ENCODE data around the gene TENT4B.
"Not testable (repeated sequence)": the region's sequence is repeated elsewhere in the genome, so short reads cannot be mapped to it uniquely, and the experiment has no call there.

TENT4B gene

GRCh38 chr16:50167556-50167955 is 14.4 kb downstream of the TENT4B start:
- TF ChIP-seq CTCF (IDR thresholded peaks at IDR 0.05; ENCODE audit: low read depth, low read length), result no peak
- DNase-seq (ENCODE audit: extremely low read depth, low read depth), result no peak

- DNase-seq (ENCODE audit: extremely low read depth, low read depth), result no peak
- no peak for TF ChIP-seq CTCF (IDR thresholded peaks at IDR 0.05; ENCODE audit: low read depth, low read length)
These were observed 16.5 kb downstream of the TENT4B start for GRCh38 chr16:50169555-50170096.

GRCh38 chr16:50171773-50172172 is 18.7 kb downstream of the TENT4B start:
- not testable (repeated sequence) for DNase-seq (ENCODE audit: extremely low read depth, low read depth)

- no peak for DNase-seq (ENCODE audit: extremely low read depth, low read depth)
- no peak for TF ChIP-seq CTCF (IDR thresholded peaks at IDR 0.05; ENCODE audit: low read depth, low read length)
These were observed 19.3 kb downstream of the TENT4B start for GRCh38 chr16:50172195-50172922.

- TF ChIP-seq CTCF (IDR thresholded peaks at IDR 0.05; ENCODE audit: low read depth, low read length), result no peak
- DNase-seq (ENCODE audit: extremely low read depth, low read depth), result no peak
These were observed 20.2 kb downstream of the TENT4B start for GRCh38 chr16:50173316-50173715.

- no peak for TF ChIP-seq CTCF (IDR thresholded peaks at IDR 0.05; ENCODE audit: low read depth, low read length)
- DNase-seq (ENCODE audit: extremely low read depth, low read depth), result no peak
These were observed 25.4 kb downstream of the TENT4B start for GRCh38 chr16:50178491-50178941.

GRCh38 chr16:50182441-50182840 is 29.3 kb downstream of the TENT4B start:
- no peak for DNase-seq (ENCODE audit: extremely low read depth, low read depth)
- TF ChIP-seq CTCF (IDR thresholded peaks at IDR 0.05; ENCODE audit: low read depth, low read length), result no peak

GRCh38 chr16:50183316-50183715 is 30.2 kb downstream of the TENT4B start:
- DNase-seq (ENCODE audit: extremely low read depth, low read depth), result no peak
- no peak for TF ChIP-seq CTCF (IDR thresholded peaks at IDR 0.05; ENCODE audit: low read depth, low read length)

All from AG09319 (cell line).